ENCODE measurements around the gene ZAP70.

GRCh38 chr2:97704989-97705388 is 8.4 kb upstream of the ZAP70 start:
- TF ChIP-seq, protein P1, sequence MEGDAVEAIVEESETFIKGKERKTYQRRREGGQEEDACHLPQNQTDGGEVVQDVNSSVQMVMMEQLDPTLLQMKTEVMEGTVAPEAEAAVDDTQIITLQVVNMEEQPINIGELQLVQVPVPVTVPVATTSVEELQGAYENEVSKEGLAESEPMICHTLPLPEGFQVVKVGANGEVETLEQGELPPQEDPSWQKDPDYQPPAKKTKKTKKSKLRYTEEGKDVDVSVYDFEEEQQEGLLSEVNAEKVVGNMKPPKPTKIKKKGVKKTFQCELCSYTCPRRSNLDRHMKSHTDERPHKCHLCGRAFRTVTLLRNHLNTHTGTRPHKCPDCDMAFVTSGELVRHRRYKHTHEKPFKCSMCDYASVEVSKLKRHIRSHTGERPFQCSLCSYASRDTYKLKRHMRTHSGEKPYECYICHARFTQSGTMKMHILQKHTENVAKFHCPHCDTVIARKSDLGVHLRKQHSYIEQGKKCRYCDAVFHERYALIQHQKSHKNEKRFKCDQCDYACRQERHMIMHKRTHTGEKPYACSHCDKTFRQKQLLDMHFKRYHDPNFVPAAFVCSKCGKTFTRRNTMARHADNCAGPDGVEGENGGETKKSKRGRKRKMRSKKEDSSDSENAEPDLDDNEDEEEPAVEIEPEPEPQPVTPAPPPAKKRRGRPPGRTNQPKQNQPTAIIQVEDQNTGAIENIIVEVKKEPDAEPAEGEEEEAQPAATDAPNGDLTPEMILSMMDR (IDR thresholded peaks at IDR 0.05), result no peak
- TF ChIP-seq POLR2A (IDR thresholded peaks at IDR 0.05), result no peak
